Measurements from ENCODE around the gene CD63.

The CD63 gene

GRCh38 chr12:55724940-55725309, 3.9 kb downstream of the CD63 start:
- Histone ChIP-seq H3K36me3 (ENCODE audit: insufficient read depth) (no peaks in the 10 kb centered on the region; the same call in 1 of the 2 replicates), H3K27ac (no peak overlapping the region), H3K27me3 (ENCODE audit: insufficient read depth, low read depth) (no peaks in the 10 kb centered on the region), H3K4me2 (no peak overlapping the region), H3K4me3 (IDR thresholded peaks at IDR 0.05; ENCODE audit: insufficient read depth, low read depth, low read length) (no peak overlapping the region), H2AFZ (ENCODE audit: low read depth) (no peak overlapping the region), H4K20me1 (ENCODE audit: insufficient read depth) (no peaks in the 10 kb centered on the region), H3K79me2 (ENCODE audit: insufficient read depth, low read depth) (peaks cover 13% of the 10 kb centered on the region; the same call in 1 of the 2 replicates), H3K4me1 (ENCODE audit: low read depth, poor library complexity, severe bottlenecking) (peaks cover 32% of the 10 kb centered on the region), H3K9ac (no peak overlapping the region)
- peak; percentile 47; the same call in 1 of the 2 replicates for TF ChIP-seq CTCF (conservative IDR thresholded peaks at IDR 0.05; ENCODE audit: low read depth, low read length)

GRCh38 chr12:55724226-55724939, 4.4 kb downstream of the CD63 start:
- Histone ChIP-seq H3K4me1 (ENCODE audit: low read depth, poor library complexity, severe bottlenecking) (peaks cover 30% of the 10 kb centered on the region), H4K20me1 (ENCODE audit: insufficient read depth) (no peaks in the 10 kb centered on the region)

GRCh38 chr12:55723516-55724225, 5.1 kb downstream of the CD63 start:
- Histone ChIP-seq H3K4me3 (IDR thresholded peaks at IDR 0.05; ENCODE audit: insufficient read depth, low read depth, low read length) (no peak overlapping the region), H3K79me2 (ENCODE audit: insufficient read depth, low read depth) (peaks cover 13% of the 10 kb centered on the region; the same call in 1 of the 2 replicates), H3K9ac (no peak overlapping the region), H3K27me3 (ENCODE audit: insufficient read depth, low read depth) (no peaks in the 10 kb centered on the region), H3K27ac (no peak overlapping the region), H3K4me2 (no peak overlapping the region), H4K20me1 (ENCODE audit: insufficient read depth) (no peaks in the 10 kb centered on the region), H3K4me1 (ENCODE audit: low read depth, poor library complexity, severe bottlenecking) (peaks cover 30% of the 10 kb centered on the region), H3K36me3 (ENCODE audit: insufficient read depth) (no peaks in the 10 kb centered on the region; the same call in 1 of the 2 replicates), H2AFZ (ENCODE audit: low read depth) (no peak overlapping the region)
- TF ChIP-seq CTCF (conservative IDR thresholded peaks at IDR 0.05; ENCODE audit: low read depth, low read length), result no peak

More at GRCh38 chr12:55724226-55724939, 4.4 kb downstream of the CD63 start:
- H3K79me2 ChIP-seq (ENCODE audit: insufficient read depth, low read depth), result peaks cover 13% of the 10 kb centered on the region; the same call in 1 of the 2 replicates
- H2AFZ ChIP-seq (ENCODE audit: low read depth), result no peak overlapping the region
- H3K27me3 ChIP-seq (ENCODE audit: insufficient read depth, low read depth), result no peaks in the 10 kb centered on the region
- no peaks in the 10 kb centered on the region; the same call in 1 of the 2 replicates for H3K36me3 ChIP-seq (ENCODE audit: insufficient read depth)
- no peak overlapping the region for H3K4me2 ChIP-seq
- no peak overlapping the region for H3K4me3 ChIP-seq (IDR thresholded peaks at IDR 0.05; ENCODE audit: insufficient read depth, low read depth, low read length)
- TF ChIP-seq CTCF (conservative IDR thresholded peaks at IDR 0.05; ENCODE audit: low read depth, low read length), result peak; percentile 87
- H3K9ac ChIP-seq, result no peak overlapping the region
- H3K27ac ChIP-seq, result no peak overlapping the region

- no peak for TF ChIP-seq CTCF (conservative IDR thresholded peaks at IDR 0.05; ENCODE audit: low read depth, low read length)
- Histone ChIP-seq H3K27ac (no peak overlapping the region), H3K36me3 (ENCODE audit: insufficient read depth) (no peaks in the 10 kb centered on the region; the same call in 1 of the 2 replicates), H3K4me3 (IDR thresholded peaks at IDR 0.05; ENCODE audit: insufficient read depth, low read depth, low read length) (no peak overlapping the region), H3K4me1 (ENCODE audit: low read depth, poor library complexity, severe bottlenecking) (peaks cover 34% of the 10 kb centered on the region), H4K20me1 (ENCODE audit: insufficient read depth) (no peaks in the 10 kb centered on the region), H3K4me2 (no peak overlapping the region), H2AFZ (ENCODE audit: low read depth) (no peak overlapping the region), H3K9ac (no peak overlapping the region), H3K27me3 (ENCODE audit: insufficient read depth, low read depth) (no peaks in the 10 kb centered on the region), H3K79me2 (ENCODE audit: insufficient read depth, low read depth) (peaks cover 10% of the 10 kb centered on the region; the same call in 1 of the 2 replicates)
Observed at GRCh38 chr12:55722948-55723347, 5.9 kb downstream of the CD63 start.
